ENCODE results near the gene L3MBTL2.

The L3MBTL2 gene

GRCh38 chr22:41215409-41215808, 10.3 kb downstream of the L3MBTL2 start:
- no peak for DNase-seq (ENCODE audit: low read depth)

- DNase-seq (ENCODE audit: low read depth), result no peak
These were observed 10.8 kb downstream of the L3MBTL2 start for GRCh38 chr22:41215926-41216325.

GRCh38 chr22:41216984-41217383, 11.9 kb downstream of the L3MBTL2 start:
- DNase-seq (ENCODE audit: low read depth), result no peak

GRCh38 chr22:41217553-41218157, 12.5 kb downstream of the L3MBTL2 start:
- DNase-seq (ENCODE audit: low read depth), result peak; percentile 19

- DNase-seq (ENCODE audit: low read depth), result no peak
These were observed 17.9 kb downstream of the L3MBTL2 start for GRCh38 chr22:41222846-41223507.

GRCh38 chr22:41223535-41223934, 18.4 kb downstream of the L3MBTL2 start:
- DNase-seq (ENCODE audit: low read depth), result no peak

GRCh38 chr22:41226723-41227655, 21.9 kb downstream of the L3MBTL2 start:
- no peak for DNase-seq (ENCODE audit: low read depth)

- no peak for DNase-seq (ENCODE audit: low read depth)
These were observed 24.1 kb downstream of the L3MBTL2 start for GRCh38 chr22:41229215-41229614.

- no peak for DNase-seq (ENCODE audit: low read depth)
These were observed 24.8 kb downstream of the L3MBTL2 start for GRCh38 chr22:41229730-41230400.

GRCh38 chr22:41230401-41230785, 25.3 kb downstream of the L3MBTL2 start:
- DNase-seq (ENCODE audit: low read depth), result no peak

GRCh38 chr22:41231369-41231768, 26.3 kb downstream of the L3MBTL2 start:
- no peak for DNase-seq (ENCODE audit: low read depth)

GRCh38 chr22:41234815-41235695, 29.9 kb downstream of the L3MBTL2 start:
- no peak for DNase-seq (ENCODE audit: low read depth)

- DNase-seq (ENCODE audit: low read depth), result no peak
These were observed 32.1 kb downstream of the L3MBTL2 start for GRCh38 chr22:41237036-41237706.

- no peak for DNase-seq (ENCODE audit: low read depth)
These were observed 32.8 kb downstream of the L3MBTL2 start for GRCh38 chr22:41237707-41238569.

GRCh38 chr22:41238570-41239442, 33.7 kb downstream of the L3MBTL2 start:
- no peak for DNase-seq (ENCODE audit: low read depth)

GRCh38 chr22:41239443-41240128, 34.5 kb downstream of the L3MBTL2 start:
- no peak for DNase-seq (ENCODE audit: low read depth)

- no peak for DNase-seq (ENCODE audit: low read depth)
These were observed 35.4 kb downstream of the L3MBTL2 start, which contains the start of gene CHADL for GRCh38 chr22:41240377-41241132. Gene CHADL (minus strand): TSS chr22:41240931. CDS start chr22:41240881, 50 bp downstream.

Measured in HS-5 (cell line).